NB4 (cell line): Measurements from ENCODE around the gene SMARCA2.

Source experiments
- POLR2A ChIP-seq: IDR thresholded peaks from 2 replicates; pipeline ENCODE4 v1.6.1; 2011; ENCODE audit warnings: mild to moderate bottlenecking; ENCODE audit not compliant: insufficient read length; ENCODE audit errors: extremely low read depth
- TF ChIP-seq, protein P1 (sequence below): IDR thresholded peaks from one replicate; pipeline ENCODE4 v1.5.1; 2012; ENCODE audit warnings: low read depth, low read length

- TF ChIP-seq, protein P1, sequence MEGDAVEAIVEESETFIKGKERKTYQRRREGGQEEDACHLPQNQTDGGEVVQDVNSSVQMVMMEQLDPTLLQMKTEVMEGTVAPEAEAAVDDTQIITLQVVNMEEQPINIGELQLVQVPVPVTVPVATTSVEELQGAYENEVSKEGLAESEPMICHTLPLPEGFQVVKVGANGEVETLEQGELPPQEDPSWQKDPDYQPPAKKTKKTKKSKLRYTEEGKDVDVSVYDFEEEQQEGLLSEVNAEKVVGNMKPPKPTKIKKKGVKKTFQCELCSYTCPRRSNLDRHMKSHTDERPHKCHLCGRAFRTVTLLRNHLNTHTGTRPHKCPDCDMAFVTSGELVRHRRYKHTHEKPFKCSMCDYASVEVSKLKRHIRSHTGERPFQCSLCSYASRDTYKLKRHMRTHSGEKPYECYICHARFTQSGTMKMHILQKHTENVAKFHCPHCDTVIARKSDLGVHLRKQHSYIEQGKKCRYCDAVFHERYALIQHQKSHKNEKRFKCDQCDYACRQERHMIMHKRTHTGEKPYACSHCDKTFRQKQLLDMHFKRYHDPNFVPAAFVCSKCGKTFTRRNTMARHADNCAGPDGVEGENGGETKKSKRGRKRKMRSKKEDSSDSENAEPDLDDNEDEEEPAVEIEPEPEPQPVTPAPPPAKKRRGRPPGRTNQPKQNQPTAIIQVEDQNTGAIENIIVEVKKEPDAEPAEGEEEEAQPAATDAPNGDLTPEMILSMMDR = no peak
- TF ChIP-seq POLR2A = no peak
Observed at GRCh38 chr9:2177121-2177520, 162.0 kb downstream of the SMARCA2 start.
